Panc1 (cell line): ENCODE results near the gene NADSYN1.

Source experiments
- POLR2AphosphoS5 ChIP-seq: IDR thresholded peaks from 2 replicates; pipeline ENCODE4 v1.6.1; 2012; ENCODE audit warnings: mild to moderate bottlenecking, low read depth, low read length, moderate library complexity
- TCF7L2 ChIP-seq: IDR thresholded peaks from 2 replicates; pipeline ENCODE4 v1.6.1; 2011; ENCODE audit warnings: mild to moderate bottlenecking, low read depth, low read length, inconsistent platforms
- TF ChIP-seq, protein P1 (sequence below): fragments of 450-650 bp; IDR thresholded peaks from 2 replicates; pipeline ENCODE4 v1.5.1; 2017; ENCODE audit warnings: mild to moderate bottlenecking
- TF ChIP-seq, protein P2 (sequence below), 2 experiments: IDR thresholded peaks; 2 replicates each; pipeline ENCODE4 v1.6.1; 2011 to 2012; ENCODE audit warnings: low read depth in 2 of 2, control low read depth in 1 of 2, low read length in 1 of 2, mild to moderate bottlenecking in 1 of 2, moderate library complexity in 1 of 2; ENCODE audit not compliant: insufficient read depth in 1 of 2

DNA sequence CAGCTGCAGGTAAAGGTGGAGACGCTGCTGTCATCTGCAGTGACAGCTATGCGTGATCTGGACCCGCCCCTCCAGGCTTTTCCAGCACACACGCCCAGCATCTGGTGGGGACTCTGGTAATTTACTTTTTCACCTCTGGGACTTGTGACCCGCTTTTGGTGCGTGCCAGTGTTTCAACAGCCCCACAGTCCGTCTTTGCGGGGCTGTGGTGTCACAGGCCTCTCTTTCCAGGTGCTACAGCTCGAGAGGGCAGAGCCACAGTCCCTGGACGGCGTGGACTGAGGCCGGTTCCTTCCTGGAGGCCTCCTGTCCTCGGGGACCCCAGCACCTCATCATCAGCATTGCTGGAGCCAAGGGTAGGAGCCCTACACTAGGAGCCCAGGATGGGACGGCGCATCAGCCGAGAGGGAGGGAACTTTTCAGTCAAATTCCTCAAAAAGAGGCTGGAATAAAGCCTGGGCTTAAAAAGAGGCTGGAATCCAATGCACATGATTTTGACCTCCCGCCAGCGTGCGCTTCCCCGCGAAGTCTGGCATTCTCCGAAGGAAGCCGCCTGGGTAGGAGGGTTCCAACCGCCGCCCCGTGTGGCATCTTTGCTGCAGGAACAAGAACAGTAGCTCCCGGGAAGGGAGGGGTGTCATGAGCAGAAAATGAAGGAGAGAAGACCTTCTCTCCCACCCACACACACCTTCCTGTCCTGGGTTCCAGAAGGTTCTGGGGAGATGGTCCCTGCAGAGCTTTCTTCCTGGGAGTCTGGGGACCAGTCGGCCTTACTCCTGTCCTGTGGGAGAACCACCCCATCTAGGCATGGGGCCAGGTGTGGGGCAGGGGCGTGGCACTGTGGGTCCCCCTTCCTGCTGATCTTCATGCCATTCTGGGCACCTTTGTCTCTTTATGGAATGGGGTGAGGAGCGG lies 48.3 kb downstream of the NADSYN1 start:
- TF ChIP-seq, protein P1, sequence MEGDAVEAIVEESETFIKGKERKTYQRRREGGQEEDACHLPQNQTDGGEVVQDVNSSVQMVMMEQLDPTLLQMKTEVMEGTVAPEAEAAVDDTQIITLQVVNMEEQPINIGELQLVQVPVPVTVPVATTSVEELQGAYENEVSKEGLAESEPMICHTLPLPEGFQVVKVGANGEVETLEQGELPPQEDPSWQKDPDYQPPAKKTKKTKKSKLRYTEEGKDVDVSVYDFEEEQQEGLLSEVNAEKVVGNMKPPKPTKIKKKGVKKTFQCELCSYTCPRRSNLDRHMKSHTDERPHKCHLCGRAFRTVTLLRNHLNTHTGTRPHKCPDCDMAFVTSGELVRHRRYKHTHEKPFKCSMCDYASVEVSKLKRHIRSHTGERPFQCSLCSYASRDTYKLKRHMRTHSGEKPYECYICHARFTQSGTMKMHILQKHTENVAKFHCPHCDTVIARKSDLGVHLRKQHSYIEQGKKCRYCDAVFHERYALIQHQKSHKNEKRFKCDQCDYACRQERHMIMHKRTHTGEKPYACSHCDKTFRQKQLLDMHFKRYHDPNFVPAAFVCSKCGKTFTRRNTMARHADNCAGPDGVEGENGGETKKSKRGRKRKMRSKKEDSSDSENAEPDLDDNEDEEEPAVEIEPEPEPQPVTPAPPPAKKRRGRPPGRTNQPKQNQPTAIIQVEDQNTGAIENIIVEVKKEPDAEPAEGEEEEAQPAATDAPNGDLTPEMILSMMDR, result no peak
- TF ChIP-seq POLR2AphosphoS5 (no peak), TCF7L2 (no peak)
- TF ChIP-seq, protein P2, sequence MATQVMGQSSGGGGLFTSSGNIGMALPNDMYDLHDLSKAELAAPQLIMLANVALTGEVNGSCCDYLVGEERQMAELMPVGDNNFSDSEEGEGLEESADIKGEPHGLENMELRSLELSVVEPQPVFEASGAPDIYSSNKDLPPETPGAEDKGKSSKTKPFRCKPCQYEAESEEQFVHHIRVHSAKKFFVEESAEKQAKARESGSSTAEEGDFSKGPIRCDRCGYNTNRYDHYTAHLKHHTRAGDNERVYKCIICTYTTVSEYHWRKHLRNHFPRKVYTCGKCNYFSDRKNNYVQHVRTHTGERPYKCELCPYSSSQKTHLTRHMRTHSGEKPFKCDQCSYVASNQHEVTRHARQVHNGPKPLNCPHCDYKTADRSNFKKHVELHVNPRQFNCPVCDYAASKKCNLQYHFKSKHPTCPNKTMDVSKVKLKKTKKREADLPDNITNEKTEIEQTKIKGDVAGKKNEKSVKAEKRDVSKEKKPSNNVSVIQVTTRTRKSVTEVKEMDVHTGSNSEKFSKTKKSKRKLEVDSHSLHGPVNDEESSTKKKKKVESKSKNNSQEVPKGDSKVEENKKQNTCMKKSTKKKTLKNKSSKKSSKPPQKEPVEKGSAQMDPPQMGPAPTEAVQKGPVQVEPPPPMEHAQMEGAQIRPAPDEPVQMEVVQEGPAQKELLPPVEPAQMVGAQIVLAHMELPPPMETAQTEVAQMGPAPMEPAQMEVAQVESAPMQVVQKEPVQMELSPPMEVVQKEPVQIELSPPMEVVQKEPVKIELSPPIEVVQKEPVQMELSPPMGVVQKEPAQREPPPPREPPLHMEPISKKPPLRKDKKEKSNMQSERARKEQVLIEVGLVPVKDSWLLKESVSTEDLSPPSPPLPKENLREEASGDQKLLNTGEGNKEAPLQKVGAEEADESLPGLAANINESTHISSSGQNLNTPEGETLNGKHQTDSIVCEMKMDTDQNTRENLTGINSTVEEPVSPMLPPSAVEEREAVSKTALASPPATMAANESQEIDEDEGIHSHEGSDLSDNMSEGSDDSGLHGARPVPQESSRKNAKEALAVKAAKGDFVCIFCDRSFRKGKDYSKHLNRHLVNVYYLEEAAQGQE (IDR thresholded peaks at IDR 0.05; ENCODE audit: insufficient read depth in 1 of 2, low read depth in 2 of 2, low read length in 1 of 2), result no peak
